GM12878 (cell line): ENCODE results near the gene MAFG. TPM values are rescaled to one million over a fixed set of nuclear protein-coding genes. Genes with fewer than 3 reads are reported as not detected.

Source experiments
- ATAC-seq: fragments of 200-7000 bp; cut with Tn5 transposase; 3 replicates; pipeline ENCODE4 v1.9.1; 2020; ENCODE audit warnings: mild to moderate bottlenecking, moderate library complexity
- BruUV-seq: library from RNA; stranded (reverse); fragments of 400-500 nt; replicated peaks from 2 replicates; lab custom pipeline; 2021; lab: Mats Ljungman, UMichigan
- CTCF ChIA-PET: fragments of 300-600 bp; sonication (Branson Sonifier 250); formaldehyde crosslinking; extraction: SDS; loops from one replicate; lab custom pipeline; 2021; ENCODE audit warnings: inconsistent platforms; lab: Yijun Ruan, JAX
- POLR2A ChIA-PET: fragments of 350-600 bp; formaldehyde crosslinking; extraction: SDS; loops from one replicate; lab custom pipeline; 2021; ENCODE audit warnings: inconsistent platforms; lab: Charles Lee
- RAD21 ChIA-PET: fragments of 300-600 bp; sonication (Branson Sonifier 250); formaldehyde crosslinking; loops from one replicate; lab custom pipeline; 2023; ENCODE audit warnings: antibody characterized with exemption; ENCODE audit not compliant: unreplicated experiment; lab: Charles Lee
- SMC1A ChIA-PET: fragments of 300-600 bp; sonication (Branson Sonifier 250); formaldehyde crosslinking; loops from one replicate; lab custom pipeline; 2023; ENCODE audit not compliant: unreplicated experiment, uncharacterized antibody; lab: Charles Lee
- DNase-seq: peaks from one replicate; pipeline ENCODE4 v3.0.0-alpha.2; 2011; ENCODE audit warnings: low read depth, low spot score
- FAIRE-seq: peaks from 3 replicates; lab custom pipeline; 2011; peaks lifted over from hg19 to GRCh38; lab: Jason Lieb, UNC
- H2AFZ ChIP-seq: 2 replicates; pipeline ENCODE4 v1.6.0; 2011; ENCODE audit warnings: low read depth, low read length, control low read depth; ENCODE audit not compliant: control insufficient read depth
- H3K27ac ChIP-seq: 2 replicates; pipeline ENCODE4 v1.5.1; 2011; ENCODE audit warnings: control low read depth; ENCODE audit not compliant: control insufficient read depth, insufficient read depth
- H3K27me3 ChIP-seq, 2 experiments: replicated peaks in 1 of 2; 2 replicates each; pipeline versions ENCODE4 v1.6.0 to v1.6.1; 2011; ENCODE audit warnings: low read length in 1 of 2; ENCODE audit not compliant: control insufficient read depth in 2 of 2, insufficient read depth in 2 of 2
- H3K36me3 ChIP-seq, 2 experiments: 2 replicates each; pipeline ENCODE4 v1.5.1; 2011; ENCODE audit warnings: low read length in 1 of 2; ENCODE audit not compliant: control insufficient read depth in 2 of 2, insufficient read depth in 2 of 2
- H3K4me1 ChIP-seq: 2 replicates; pipeline ENCODE4 v1.6.1; 2011; ENCODE audit warnings: mild to moderate bottlenecking, low read length, moderate library complexity, mixed read lengths; ENCODE audit not compliant: control insufficient read depth, insufficient read depth
- H3K4me2 ChIP-seq: 2 replicates; pipeline ENCODE4 v1.6.0; 2011; ENCODE audit warnings: control low read depth; ENCODE audit not compliant: control insufficient read depth, insufficient read depth
- H3K4me3 ChIP-seq: fragments of 200-600 bp; sonication (generic); 2 replicates; pipeline ENCODE4 v1.5.1; 2016
- H3K79me2 ChIP-seq: 2 replicates; pipeline ENCODE4 v1.6.0; 2011; ENCODE audit warnings: low read length; ENCODE audit not compliant: control insufficient read depth, insufficient read depth
- H3K9ac ChIP-seq: 2 replicates; pipeline ENCODE4 v1.8.0; 2011; ENCODE audit warnings: low read length, control low read depth, mixed read lengths; ENCODE audit not compliant: control insufficient read depth, insufficient read depth
- H3K9me3 ChIP-seq: replicated peaks from 3 replicates; pipeline ENCODE4 v1.5.1; 2011; ENCODE audit warnings: mild to moderate bottlenecking, low read length; ENCODE audit not compliant: control insufficient read depth, insufficient read depth
- H4K20me1 ChIP-seq: 2 replicates; pipeline ENCODE4 v1.6.0; 2011; ENCODE audit not compliant: control insufficient read depth, insufficient read depth
- ATF3 ChIP-seq: IDR thresholded peaks from 2 replicates; pipeline ENCODE4 v1.6.1; 2011; ENCODE audit warnings: low read depth, mild to moderate bottlenecking, low read length, moderate library complexity, borderline replicate concordance; ENCODE audit errors: extremely low read depth
- ETV6 ChIP-seq, 2 experiments: fragments of 450-650 bp in 1 of 2; IDR thresholded peaks in 1 of 2; conservative IDR thresholded peaks in 1 of 2; 2 replicates each; pipeline ENCODE4 v1.6.1; 2014; ENCODE audit warnings: antibody characterized with exemption in 1 of 2, borderline replicate concordance in 1 of 2, low read depth in 1 of 2, mild to moderate bottlenecking in 1 of 2, moderate library complexity in 1 of 2
- MYB ChIP-seq: fragments of 150-350 bp; IDR thresholded peaks from 2 replicates; pipeline ENCODE4 v1.6.1; 2014; ENCODE audit warnings: mild to moderate bottlenecking, low read depth, low read length, borderline replicate concordance
- NR2F1 ChIP-seq: fragments of 450-650 bp; conservative IDR thresholded peaks from 2 replicates; pipeline ENCODE4 v1.6.1; 2017; ENCODE audit warnings: mild to moderate bottlenecking
- POLR2AphosphoS2 ChIP-seq: IDR thresholded peaks from 2 replicates; pipeline ENCODE4 v1.6.1; 2011; ENCODE audit warnings: low read depth, mild to moderate bottlenecking, low read length, improper control_type of control experiment, moderate library complexity
- RCOR1 ChIP-seq: conservative IDR thresholded peaks from 2 replicates; pipeline ENCODE4 v1.6.1; 2012; ENCODE audit warnings: low read depth, low read length, improper control_type of control experiment
- YY1 ChIP-seq: IDR thresholded peaks from 2 replicates; pipeline ENCODE4 v1.6.1; 2011; ENCODE audit warnings: low read depth, mild to moderate bottlenecking, low read length
- ZBTB11 ChIP-seq: fragments of 450-650 bp; formaldehyde crosslinking; IDR thresholded peaks from 2 replicates; pipeline ENCODE4 v1.5.0; 2022; ENCODE audit warnings: mild to moderate bottlenecking, missing genetic modification characterization
- ZNF207 ChIP-seq: fragments of 450-650 bp; IDR thresholded peaks from 2 replicates; pipeline ENCODE4 v1.6.1; 2014; ENCODE audit warnings: antibody characterized with exemption, mild to moderate bottlenecking, borderline replicate concordance
- WGBS: methylation state at CpG from one replicate; pipeline ENCODE4 v1.1.6; 2016; ENCODE audit warnings: low lambda C conversion rate; ENCODE audit not compliant: insufficient replicate concordance, insufficient coverage; ENCODE audit errors: missing lambda C conversion rate; 5-methylcytosine and 5-hydroxymethylcytosine counted together
- in situ Hi-C: fragments of 300-500 bp; cut with MboI; formaldehyde crosslinking; loops from 9 replicates; pipeline ENCODE4 v1.14.3; 2018; ENCODE audit warnings: mixed read lengths
- intact Hi-C: fragments of 100-400 bp; cut with micrococcal nuclease; formaldehyde crosslinking; loops from one replicate; pipeline ENCODE4 v1.14.2; 2022; ENCODE audit not compliant: unreplicated experiment
- polyA plus RNA-seq, 11 experiments: library from polyadenylated mRNA; depleted of rRNA in 4 of 11; unstranded in 6 of 11; stranded (reverse) in 5 of 11; fragments of >200 nt; fragmentation: Nextera tagmentation in 4 of 11; fragmentation: Illumina TruSeq in 1 of 11; extraction: Ambion mirVana in 4 of 11; extraction: Trizol in 1 of 11; gene quantifications; 1 replicate in 1 of 11; 2 replicates in 10 of 11; pipeline versions ENCODE4 v1.2.1 to v1.2.3, GENCODE V29; 2011 to 2016; ENCODE audit warnings: inconsistent platforms in 2 of 11, missing spikeins in 2 of 11, low read depth in 1 of 11
- total RNA-seq, 4 experiments: library from RNA; depleted of rRNA in 3 of 4; stranded (reverse); fragments of >200 nt in 3 of 4; fragmentation: Illumina TruSeq in 1 of 4; extraction: Trizol in 1 of 4; gene quantifications; 2 replicates each; pipeline versions ENCODE4 v1.2.1 to v1.2.3, GENCODE V29; 2013 to 2021

The MAFG gene
- total and polyA plus RNA-seq, 10 of the 15 experiments (the other 5 are each of a cell fraction or from before 2014, with no cell fraction given) = 0.48 to 20.1 (median 7.6) TPM

GRCh38 chr17:81958633-81959342 lies 31.3 kb upstream of the MAFG start:
- Histone ChIP-seq H4K20me1 (no peaks in the 10 kb centered on the region), H2AFZ (no peak overlapping the region), H3K79me2 (no peaks in the 10 kb centered on the region), H3K4me3 (no peak overlapping the region), H3K36me3 (no peaks in the 10 kb centered on the region), H3K27me3 (peaks cover 8 to 20% of the 10 kb centered on the region in 2 experiments), H3K9ac (no peak overlapping the region), H3K9me3 (no peaks in the 10 kb centered on the region), H3K4me2 (no peak overlapping the region), H3K4me1 (no peaks in the 10 kb centered on the region), H3K27ac (no peak overlapping the region)
- TF ChIP-seq NR2F1 = no peak
- no peak for TF ChIP-seq ETV6 (conservative IDR thresholded peaks at IDR 0.05 in 1 of 2, IDR thresholded peaks at IDR 0.05 in 1 of 2; ENCODE audit: borderline replicate concordance in 1 of 2, low read depth in 1 of 2)
- TF ChIP-seq MYB = no peak
- TF ChIP-seq RCOR1 = no peak
- TF ChIP-seq ZBTB11 (CRISPR knock-in tag) = no peak
- no peak for TF ChIP-seq YY1
- no peak for TF ChIP-seq POLR2AphosphoS2
- TF ChIP-seq ZNF207 = no peak
- no peak for TF ChIP-seq ATF3
- POLR2A ChIA-PET = interaction anchor here (1.0 to 1.6 kb wide), 2 partner anchors 63 to 71 kb away, joined by 3 to 8 read pairs; no protein-coding TSS in a partner anchor
- SMC1A ChIA-PET = interaction anchor here (0.9 to 1.3 kb wide), 5 partner anchors 16 to 196 kb away, joined by 4 to 8 read pairs (median 4); partner anchors contain the start of genes CENPX and LRRC45
- 68% methylated on average over 15 of the region's 15 CpGs for WGBS
- in situ Hi-C loops (no loop called here), intact Hi-C loops (loop anchor here (1.0 kb wide), 2 partner anchors 63 to 196 kb away; no protein-coding TSS in a partner anchor)
- ATAC-seq (no peak), FAIRE-seq (no peak), DNase-seq (no peak)
- RAD21 ChIA-PET = interaction anchor here (0.7 to 3.0 kb wide), 15 partner anchors 9 to 204 kb away, joined by 3 to 68 read pairs (median 4); partner anchors contain the start of genes CENPX, DCXR, LRRC45 and RAC3
- CTCF ChIA-PET = interaction anchor here (0.7 to 2.3 kb wide), 18 partner anchors 8 to 196 kb away, joined by 3 to 89 read pairs (median 4); partner anchors contain the start of genes CENPX, DCXR, LRRC45 and MAFG
- no TSS peak for BruUV-seq
